Activated gamma-delta T cell treated with Interleukin-2 at 50 U/mL for 16 hours (primary cell): Measurements from ENCODE around the gene DPYD.

Experiments
- DNase-seq: peaks from one replicate; pipeline ENCODE4 v3.0.0-alpha.2; 2020

The DPYD gene

DNA sequence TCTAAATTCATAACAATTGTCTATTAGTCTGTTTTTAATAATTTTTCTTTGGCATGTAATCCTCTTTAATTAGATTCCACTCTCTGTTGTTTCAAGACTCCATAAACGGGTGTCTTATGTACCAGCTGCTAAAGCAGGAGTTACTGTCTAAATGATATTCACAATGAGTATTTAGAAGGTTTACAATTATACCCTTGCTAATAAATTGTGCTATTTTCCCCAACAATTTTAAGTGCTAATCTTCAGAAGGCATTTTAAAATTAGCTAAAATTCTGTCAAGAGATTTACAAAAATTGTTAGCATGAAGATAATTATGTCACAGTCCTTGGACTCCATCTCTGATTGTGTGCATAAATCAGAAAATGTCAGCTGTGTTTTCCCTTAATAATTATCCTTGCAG is 83.7 kb downstream of the DPYD start:
- no peak for DNase-seq

DNA sequence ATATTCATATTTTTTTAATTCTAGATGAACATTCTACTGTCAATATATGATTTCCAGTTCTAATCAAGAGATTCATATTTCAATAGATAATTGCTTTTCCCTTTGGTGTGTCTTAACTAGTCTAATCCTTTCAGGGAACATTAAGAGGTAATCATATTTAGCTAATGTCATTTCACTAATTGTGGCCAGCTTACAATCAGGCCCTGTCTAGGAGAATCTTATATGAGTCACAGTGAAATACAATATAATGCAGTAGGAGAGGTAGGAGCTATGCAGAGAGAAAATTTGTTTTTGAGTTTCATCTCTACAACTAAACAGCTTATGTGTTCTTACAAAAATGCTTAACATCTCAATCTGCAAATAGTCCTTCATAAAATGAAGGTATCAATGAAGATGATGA is 85.9 kb downstream of the DPYD start:
- DNase-seq: no peak

DNA sequence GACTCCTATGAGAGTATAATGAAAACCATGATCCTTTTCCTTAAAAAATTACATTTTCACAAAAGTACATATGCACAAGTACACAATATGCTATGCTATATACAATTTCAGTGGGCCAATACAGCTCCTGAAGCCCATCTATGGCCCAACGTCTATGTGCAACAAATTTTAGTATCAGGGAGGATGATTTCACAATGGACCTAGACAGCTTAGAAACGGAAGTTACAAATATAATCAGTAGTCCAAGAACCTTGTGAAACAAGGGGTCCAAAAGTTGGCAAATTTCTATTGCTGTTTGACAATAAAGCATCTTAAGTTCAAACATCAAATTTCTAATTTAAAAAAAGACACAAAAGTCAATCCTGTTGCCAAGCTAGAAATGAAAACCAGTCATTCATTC is 87.0 kb downstream of the DPYD start:
- no peak for DNase-seq

DNA sequence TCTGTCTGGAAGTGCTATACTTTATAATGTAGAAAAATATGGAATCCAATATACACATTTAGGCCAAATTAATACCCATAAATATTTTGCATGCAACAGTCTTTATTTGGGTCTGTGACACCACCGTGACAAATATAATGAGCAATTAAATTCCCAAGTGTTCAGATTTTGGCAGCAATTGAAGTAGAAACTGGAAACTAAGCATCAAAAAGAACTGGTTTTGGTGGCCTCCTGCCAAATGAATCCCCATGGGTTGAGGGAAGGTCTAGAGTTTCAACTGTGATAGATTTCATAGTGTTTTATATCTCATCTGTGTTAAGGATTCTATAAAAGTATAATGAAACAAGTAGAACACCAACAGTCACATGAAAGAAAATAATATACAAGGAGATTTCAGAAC is 88.4 kb downstream of the DPYD start:
- no peak for DNase-seq

DNA sequence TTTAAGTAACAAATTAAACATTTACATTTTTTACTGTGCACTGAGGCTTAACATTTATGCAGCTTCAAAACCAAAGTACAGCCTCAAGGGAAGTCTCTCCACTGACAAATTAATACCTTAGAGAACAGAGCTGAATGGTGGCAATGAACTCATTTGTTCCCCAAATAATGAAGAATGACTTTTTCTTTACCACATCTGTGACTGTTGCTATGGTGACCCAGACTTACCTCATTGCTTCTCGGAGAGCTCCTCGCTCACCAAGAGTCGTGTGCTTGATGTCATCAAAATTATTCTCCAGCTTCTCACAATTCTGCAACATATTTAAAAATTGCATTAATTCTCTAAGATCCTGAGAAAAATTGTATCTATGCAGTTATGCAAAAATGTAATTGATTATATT is 92.9 kb downstream of the DPYD start:
- no peak for DNase-seq

DNA sequence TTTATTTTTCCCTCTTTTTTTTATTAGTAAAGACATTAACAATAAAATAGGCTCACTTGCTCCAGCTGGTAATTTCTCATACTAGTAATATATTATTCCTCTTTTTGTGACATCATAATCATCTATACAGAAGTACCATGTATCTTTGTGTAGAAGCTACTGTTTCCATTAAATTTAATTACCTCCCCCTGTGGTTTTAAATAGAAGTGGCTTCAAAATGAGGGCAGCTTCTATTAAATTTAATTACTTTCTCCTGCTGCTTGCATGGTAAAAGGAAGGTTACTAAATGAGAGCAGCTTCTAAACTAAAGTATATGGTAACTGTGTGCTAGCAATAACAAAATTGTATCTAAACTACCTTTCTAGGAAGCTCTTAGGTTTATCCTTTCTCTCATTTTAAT is 94.0 kb downstream of the DPYD start:
- DNase-seq: no peak

DNA sequence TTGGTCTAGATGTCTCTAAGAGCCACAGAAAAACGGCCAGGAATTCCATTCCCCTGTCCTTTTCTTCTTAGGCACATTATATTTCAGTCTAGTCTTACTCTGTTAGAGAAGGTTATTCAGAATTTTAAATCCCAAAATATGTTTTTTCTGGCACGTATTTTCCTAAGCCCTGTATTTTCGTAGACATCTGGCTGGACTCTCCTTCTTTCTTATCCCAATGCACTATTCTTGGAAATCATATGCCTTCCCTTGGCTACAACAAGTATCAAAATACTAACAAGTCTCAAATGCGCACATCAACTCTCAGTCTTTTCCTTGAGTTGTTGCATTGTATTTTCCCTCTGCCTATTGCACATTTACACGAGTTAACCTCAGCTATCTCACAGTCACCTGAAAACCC is 96.2 kb downstream of the DPYD start:
- DNase-seq: no peak

DNA sequence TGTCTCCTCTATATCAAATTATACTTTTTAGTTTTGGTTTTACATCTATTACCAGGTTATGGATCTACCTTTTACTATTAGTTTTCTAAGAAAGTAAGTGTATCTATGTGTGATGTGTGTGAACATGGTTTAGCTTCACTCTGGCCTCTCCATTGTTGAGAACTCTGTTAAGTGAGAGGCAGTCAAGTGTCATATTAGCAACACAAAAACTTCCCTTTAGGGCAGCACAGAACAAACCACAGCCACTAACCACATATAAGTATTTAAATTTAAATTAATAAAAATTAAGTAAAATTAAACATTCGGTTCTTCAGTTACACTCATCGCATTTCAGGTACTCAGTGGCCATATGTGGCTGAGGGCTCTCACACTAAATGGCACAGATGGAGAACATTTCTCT is 96.6 kb downstream of the DPYD start:
- DNase-seq: no peak

DNA sequence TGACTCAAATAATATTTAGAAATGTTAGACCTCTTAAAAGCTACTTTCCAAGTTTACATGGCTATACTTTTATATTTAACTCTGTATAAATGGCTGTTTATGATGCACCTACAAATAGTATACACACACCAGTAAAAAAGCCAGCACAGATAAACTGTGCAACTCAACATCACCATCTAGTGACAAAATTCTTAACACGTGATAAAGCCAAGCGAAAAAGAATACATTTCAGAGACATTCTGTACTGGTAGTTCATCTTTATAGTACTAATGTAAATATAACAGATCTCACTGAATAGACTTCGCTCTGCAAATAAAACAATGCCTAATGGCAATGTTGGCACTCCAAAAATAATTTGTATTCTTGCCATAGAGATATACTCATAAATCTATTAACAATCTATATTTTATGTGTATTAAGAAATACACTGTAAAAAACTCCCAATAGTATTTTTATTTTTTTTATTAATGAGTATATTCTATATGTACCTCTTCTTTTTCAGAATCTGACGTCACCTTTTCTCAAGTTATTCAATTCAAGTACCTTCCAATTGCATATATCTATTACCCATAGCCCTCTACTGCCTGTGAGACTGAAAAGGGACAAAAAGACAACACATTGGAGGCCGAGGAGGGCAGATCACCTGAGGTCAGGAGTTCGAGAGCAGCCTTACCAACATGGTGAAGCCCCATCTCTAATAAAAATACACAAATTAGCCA is 100.2 kb downstream of the DPYD start:
- DNase-seq: no peak

DNA sequence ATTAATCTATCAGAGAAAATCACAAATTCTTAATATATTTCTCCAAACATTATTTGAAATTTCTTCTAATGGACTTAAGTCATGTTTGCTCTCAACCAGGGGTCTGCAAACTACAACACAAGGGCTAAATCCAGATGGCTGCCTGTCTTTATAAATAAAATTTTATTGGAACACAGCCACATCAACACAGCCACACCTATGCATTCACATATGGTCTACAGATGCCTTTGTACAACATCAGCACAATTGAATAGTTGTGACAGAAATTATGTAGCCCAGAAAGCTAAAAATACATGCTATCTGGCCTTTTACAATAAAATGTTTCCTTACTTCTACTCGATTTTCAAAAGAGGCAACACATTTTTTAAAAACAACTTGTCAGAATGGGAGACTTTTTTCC is 103.9 kb downstream of the DPYD start:
- DNase-seq: no peak

DNA sequence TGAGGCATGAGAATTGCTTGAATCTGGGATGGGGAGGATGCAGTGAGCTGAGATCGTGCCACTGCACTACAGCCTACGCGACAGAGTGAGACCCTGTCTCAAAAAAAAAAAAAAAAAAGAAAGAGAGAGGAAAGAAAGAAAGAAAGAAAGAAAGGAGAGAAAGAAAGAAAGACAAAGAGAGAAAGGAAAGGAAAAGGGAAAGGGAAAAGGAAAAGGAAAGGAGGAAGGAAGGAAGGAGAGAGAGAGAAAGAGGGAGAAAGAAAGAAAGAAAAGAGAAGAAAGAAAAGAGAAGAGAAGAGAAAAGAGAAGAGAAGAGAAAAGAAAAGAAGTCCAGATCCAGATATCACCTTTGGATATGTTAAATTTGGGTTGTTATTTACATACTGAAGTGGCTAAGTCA is 106.0 kb downstream of the DPYD start:
- no peak for DNase-seq

DNA sequence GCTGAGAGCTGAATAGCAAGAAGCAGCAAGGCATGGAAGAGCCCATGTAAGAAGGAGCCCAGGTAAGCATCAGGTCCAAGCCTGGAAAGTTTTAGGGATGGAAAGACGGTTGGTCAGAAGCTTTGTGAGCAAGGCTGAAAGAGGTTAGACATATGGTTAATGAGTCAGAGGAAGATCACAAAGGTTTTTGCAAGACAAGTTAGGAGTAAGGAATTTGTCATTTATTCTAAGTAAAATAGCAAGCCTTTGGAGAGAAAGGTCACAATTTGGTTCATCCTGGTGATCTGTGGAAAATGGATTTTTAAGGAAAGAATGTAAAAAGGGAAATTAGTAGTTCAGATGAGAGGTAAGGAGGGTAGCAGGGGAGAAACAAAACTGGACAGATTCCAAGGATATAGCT is 106.7 kb downstream of the DPYD start:
- no peak for DNase-seq

DNA sequence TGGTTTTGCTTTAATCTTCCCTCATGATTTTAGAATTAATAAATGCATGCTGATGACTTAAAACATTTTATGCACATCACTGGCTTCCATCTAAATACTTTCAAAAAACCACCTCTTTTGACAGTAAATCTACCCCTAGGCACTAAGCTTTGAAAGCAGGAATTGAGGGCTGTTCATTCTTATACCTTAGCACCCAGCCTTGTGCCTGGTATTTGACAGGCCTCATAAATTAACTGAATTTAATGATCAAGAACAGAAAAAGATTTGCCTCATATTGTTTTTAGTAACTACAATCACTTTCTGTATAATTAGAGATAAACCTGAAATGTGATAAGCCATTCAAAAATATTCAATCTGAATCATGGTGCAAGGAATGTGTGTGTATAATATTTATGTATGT is 108.8 kb downstream of the DPYD start:
- DNase-seq: no peak

DNA sequence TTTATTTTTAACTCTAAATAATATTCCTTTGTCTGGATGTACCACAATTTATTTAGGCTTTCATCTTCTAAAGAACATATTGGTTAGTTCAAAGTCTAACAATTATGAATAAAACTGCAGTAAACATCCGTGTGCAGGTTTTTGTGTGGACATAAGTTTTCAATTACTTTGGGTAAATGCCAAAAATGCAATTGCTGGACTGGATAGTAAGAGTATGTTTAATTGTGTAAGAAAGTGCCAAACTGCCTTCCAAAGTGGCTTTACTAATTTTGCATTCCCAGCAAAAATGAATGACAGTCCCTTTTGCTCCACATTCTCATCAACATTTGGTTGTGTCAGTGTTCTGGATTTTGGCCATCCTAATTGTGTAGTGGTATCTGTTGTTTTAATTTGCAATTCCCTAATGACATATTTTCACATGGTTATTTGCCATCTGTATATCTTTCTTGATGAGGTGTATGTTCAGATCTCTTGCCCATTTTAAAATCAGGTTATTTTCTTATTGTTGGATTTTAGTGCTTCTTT is 113.8 kb downstream of the DPYD start:
- no peak for DNase-seq

DNA sequence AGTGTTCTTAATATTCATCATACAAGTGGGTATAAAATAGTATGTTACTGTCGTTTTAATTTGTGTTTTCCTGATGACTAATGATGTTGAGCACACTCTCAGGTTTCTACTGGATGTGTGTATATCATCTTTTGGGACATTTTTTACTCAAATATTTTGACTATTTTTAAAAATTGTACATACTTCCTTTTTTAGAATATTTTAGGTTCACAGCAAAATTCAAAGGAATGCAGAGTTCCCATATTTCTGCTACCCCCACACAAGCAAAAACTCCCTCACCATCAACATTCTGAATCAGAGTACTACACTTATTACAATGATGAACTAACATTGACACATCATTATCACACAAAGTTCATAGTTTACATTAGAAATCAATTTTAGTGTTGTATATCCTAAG is 114.5 kb downstream of the DPYD start:
- DNase-seq: no peak

DNA sequence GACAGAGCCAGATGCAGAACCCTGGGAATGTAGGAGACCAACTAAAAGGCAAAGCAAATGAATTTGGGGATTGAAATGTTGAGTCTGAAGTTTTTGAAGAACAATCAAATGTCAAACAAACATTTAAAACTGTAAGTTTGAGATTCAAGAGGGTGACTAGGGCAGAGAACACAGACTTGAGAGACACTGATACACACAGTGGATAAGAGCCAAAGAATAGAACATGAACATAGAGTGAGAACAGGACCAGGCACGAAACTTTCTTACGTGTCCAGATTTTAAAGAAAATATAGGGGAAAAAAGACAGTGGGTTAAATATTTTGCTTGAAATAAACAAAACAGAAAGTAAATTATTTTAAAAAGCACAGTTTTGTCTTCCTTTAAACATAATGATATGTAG is 115.7 kb downstream of the DPYD start:
- no peak for DNase-seq

DNA sequence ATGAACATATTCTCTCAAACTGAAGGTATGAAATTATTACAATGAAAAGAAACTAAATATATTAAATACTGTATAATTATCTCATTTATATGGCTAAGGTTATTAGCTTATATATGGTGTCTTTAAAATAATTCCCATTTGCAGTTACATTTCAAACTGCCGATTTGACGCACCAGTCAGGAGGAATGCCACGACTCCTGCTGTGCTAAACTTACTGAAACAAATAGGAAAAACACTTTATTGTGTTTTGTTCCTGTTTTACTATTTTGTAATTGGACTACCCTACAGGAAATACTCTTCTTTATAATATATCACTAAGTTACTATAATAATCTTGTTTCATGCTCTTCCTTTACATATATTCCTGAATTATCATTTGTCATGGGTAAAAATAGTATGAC is 117.8 kb downstream of the DPYD start:
- no peak for DNase-seq

DNA sequence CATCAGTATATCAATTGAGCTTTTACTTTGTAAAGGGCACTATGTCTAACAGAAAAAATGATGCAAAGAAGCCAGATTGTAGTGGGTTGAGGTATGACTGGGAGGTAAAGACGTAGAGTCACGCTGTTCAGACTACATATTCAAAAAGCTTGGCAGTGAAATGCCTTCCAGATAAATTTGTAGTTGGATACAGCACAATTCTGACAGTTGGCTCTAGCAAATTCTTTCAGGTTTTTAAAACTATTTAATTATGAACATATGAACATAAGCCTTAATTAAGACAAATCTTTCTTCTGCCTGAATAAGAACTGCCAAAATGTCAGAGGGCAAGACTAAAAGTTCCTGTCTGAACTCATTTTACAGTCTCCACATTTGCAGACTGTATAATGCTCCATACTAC is 118.8 kb downstream of the DPYD start:
- DNase-seq: no peak

DNA sequence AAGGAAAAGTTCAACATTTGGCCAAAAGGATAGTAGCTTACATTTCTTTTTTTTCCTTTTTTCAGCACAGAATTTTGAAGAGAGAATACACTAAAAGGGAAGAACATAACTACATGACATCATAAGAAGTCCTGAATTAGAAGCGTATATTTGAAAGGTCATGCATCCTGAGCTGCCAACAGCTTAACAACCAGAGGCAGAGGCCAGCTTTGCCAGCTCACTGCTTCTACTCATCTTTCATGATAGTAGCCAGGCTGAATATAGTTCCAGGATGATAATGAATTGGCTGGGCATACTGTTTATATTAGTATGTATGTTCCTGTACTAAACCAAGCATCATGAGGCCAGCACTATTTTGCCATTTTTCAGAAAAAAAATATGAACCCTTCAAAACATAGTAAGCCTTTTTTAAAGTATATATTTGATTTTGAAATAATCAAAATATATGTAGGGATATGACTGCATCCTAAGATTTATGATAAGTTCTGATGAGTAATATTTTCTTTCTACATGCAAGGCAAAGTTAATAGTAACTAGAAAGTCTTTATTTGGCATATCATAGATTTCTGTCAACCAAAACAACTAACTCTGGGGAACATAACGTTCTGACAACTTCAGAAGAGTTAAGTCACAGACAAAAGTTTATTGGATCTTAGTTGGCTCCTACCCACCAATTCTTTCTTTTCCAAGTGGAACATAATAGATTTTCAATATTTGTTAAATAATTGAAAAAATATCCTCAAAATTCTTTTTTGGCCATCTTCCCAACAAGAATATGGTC is 123.2 kb downstream of the DPYD start:
- no peak for DNase-seq

DNA sequence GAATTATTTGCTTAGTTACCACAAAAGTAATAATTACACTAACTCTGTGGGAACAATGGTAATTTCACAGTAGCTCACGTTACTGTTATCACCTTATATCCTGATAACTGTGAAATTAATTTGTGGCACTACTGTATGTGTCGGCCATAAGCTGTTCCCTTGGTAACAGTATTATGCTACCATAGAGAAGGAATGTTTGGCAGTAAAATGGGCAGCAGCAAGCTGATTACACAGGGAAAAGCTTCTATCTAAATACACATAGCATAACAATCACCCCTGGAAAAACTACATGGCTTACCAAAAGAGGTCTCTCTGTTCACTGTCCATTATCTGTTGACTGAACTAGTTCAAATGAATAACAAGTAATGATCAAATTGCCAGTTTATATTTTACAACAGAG is 124.1 kb downstream of the DPYD start:
- no peak for DNase-seq

DNA sequence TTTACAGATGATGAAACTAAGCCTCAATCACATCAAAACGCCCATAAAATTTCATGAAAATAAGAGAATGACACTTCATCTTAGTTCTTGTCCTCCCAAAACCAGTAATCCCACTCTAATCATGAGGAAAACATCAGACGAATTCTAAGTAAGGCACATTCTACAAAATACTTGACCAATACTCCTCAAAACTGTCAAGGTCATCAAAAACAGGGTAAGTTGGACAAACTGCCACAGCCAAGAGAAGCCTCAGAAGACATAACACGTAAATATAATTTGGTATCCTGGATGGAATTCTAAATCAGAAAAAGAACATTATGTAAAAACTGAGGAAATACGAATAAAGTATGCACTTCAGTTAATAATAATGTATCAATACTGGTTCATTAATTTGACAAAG is 128.2 kb downstream of the DPYD start:
- DNase-seq: no peak

DNA sequence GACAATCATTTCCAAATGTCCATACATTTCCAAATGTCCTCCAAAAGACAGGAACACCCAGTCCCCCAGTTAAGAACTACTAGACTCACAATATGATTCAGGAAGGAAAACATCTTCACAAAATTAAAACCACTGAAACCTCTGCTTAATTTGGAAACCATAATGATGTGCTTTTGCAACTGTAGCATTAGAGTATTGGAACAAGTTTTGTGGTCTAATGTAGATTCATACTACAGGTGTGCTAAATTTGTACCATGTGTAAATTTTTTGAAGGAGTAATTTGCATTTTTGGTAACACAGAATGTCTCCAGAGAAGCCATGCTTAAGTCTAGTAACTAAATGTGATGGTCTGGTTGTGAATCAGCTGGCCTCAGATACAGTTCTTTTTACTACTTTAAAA is 129.6 kb downstream of the DPYD start:
- DNase-seq: no peak

DNA sequence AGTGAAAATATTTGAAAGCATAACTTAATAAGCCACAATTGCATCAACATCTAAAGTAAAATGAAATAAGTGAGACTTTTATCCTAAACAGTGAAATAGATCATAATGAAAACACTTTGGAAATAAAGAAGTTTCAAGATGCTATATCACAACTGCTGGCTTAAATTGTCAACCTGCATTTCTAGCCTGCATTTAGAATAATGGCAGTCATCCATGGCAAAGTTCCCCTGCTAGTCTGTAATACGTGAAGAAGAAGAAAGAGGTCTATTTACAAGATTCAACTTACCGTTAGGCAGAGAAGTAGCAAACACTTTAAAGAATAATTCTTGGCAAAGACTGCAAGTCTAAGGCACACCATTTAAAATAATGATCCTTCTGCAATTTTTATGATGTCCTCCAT is 133.6 kb downstream of the DPYD start:
- DNase-seq: no peak

DNA sequence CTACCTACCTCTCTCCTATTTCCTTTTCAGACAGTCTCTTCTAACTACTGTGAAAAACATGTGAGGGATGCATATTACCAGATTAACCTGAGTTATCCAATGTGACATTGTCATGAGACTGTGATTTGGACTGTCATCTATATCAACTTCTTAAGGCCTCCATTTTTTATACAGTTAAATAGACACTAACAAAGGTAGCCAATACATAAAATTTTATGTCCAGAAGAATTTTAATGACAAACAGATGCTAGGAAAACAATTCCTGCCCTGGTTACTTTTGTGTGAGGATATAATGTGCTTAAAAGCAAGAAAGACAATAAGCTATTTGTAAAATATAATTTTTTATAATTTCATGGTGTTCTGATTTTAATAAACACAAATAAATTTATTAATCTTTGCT is 136.2 kb downstream of the DPYD start:
- no peak for DNase-seq

DNA sequence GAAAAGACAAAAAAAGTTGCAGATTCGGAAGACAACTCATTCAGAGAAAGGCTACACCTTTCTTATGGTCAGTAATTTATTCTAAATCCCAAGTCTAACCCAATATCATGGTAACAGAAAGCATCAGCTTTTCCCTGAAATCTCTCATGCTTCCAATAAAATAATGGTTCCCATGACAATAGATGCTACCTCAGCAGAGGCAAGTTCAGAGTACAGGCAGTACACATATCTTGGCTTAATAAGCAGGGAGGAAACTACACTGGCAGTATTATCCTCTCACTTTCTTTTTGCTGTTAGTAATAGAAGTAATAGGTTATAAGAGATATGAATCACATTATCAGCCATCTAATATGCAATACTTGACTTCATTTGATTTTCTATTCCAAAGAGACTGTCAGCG is 137.1 kb downstream of the DPYD start:
- DNase-seq: no peak
